ENCODE results near the gene ZNF793. TPM values are rescaled to one million over a fixed set of nuclear protein-coding genes. Genes with fewer than 3 reads are reported as not detected.

Gene ZNF793
- total and polyA plus RNA-seq, 2 of the 8 experiments (the other 6 are each of a cell fraction or from before 2014, with no cell fraction given) = 5.0 to 13.3 TPM

DNA sequence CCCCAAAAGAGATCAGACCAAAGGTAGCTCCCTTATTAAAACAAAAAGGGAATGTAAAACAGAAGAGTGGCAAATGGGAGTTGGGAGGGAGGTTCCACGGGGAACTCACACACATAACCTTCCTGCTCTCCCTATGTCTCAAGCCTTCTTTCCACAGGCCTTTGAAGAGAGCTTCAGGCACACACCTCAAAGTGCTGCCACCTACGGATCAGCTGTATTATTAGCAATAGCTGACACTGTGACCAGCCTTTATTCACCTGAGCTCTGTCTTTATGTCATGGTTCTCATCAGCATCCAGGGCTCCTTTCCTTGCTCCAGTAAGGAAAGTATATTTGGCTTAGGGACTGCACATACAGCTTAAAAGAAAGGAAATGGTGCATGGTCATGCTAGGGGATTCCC lies 76.6 kb downstream of the ZNF793 start:
- no peak overlapping the region for H2BK120ac ChIP-seq (replicated peaks; ENCODE audit: low read depth, low read length)

More for the DNA sequence above, 76.6 kb downstream of the ZNF793 start:
- Histone ChIP-seq H2AFZ (ENCODE audit: low read length) (no peak overlapping the region), H3K79me2 (ENCODE audit: control insufficient read depth in 1 of 2, insufficient read depth in 2 of 2, low read length in 2 of 2) (no peaks in the 10 kb centered on the region), H4K91ac (replicated peaks; ENCODE audit: insufficient read length, low read length) (no peak overlapping the region), H3K18ac (ENCODE audit: extremely low read depth, low read length) (no peak overlapping the region), H3K23me2 (ENCODE audit: low read depth, low read length) (no peaks in the 10 kb centered on the region), H3K36me3 (ENCODE audit: control insufficient read depth in 2 of 4, insufficient read depth in 4 of 4, low read length in 3 of 4) (peaks cover 0 to 40% (median 4%) of the 10 kb centered on the region in 4 experiments; a peak in 5 of 8 replicates), H3K4me1 (replicated peaks in 1 of 4; ENCODE audit: control insufficient read depth in 3 of 4, insufficient read depth in 4 of 4, low read length in 3 of 4) (no peaks in the 10 kb centered on the region; a peak in 1 of 7 replicates), H2AK5ac (ENCODE audit: low read depth, low read length) (no peak overlapping the region), H3K14ac (ENCODE audit: insufficient read length) (no peak overlapping the region), H3K4me3 (ENCODE audit: extremely low read depth in 1 of 4, insufficient read depth in 2 of 4, low read depth in 3 of 4, low read length in 4 of 4) (no peak overlapping the region), H4K8ac (ENCODE audit: extremely low read depth, insufficient read depth, low read length) (no peak overlapping the region), H2BK20ac (ENCODE audit: low read length) (no peak overlapping the region), H3K56ac (replicated peaks; ENCODE audit: insufficient read length, low read depth, low read length) (no peak overlapping the region), H2BK15ac (ENCODE audit: low read length) (no peak overlapping the region), H2BK12ac (ENCODE audit: low read depth, low read length) (no peak overlapping the region), H2BK5ac (ENCODE audit: low read depth, low read length) (no peak overlapping the region), H3K79me1 (ENCODE audit: low read depth, low read length) (no peaks in the 10 kb centered on the region; the same call in 1 of the 2 replicates), H4K5ac (ENCODE audit: insufficient read length, low read depth, low read length) (no peak overlapping the region), H3K4me2 (ENCODE audit: insufficient read depth in 1 of 2, low read depth in 2 of 2, low read length in 2 of 2) (no peak overlapping the region), H3K27ac (ENCODE audit: low read depth, low read length) (no peak overlapping the region), H3K23ac (ENCODE audit: insufficient read length) (no peak overlapping the region), H3K9me3 (ENCODE audit: insufficient read depth in 2 of 2, low read depth in 1 of 2, low read length in 1 of 2) (peaks cover 14 to 39% of the 10 kb centered on the region in 2 experiments), H3K27me3 (replicated peaks in 1 of 4; ENCODE audit: control insufficient read depth in 3 of 4, extremely low read depth in 1 of 4, insufficient read depth in 3 of 4, low read length in 3 of 4) (no peaks in the 10 kb centered on the region), H4K20me1 (replicated peaks in 1 of 2; ENCODE audit: control insufficient read depth in 1 of 2, insufficient read depth in 2 of 2, low read length in 2 of 2) (no peaks in the 10 kb centered on the region), H3K4ac (replicated peaks; ENCODE audit: insufficient read length, low read depth, low read length) (no peak overlapping the region), H3K9ac (replicated peaks in 1 of 4; ENCODE audit: extremely low read depth in 1 of 4, low read depth in 3 of 4, low read length in 3 of 4) (no peak overlapping the region)
- WGBS, 2 experiments (ENCODE audit: extremely low coverage in 1 of 2, insufficient coverage in 1 of 2, insufficient read length in 1 of 2, insufficient replicate concordance in 2 of 2, low coverage in 1 of 2, low lambda C conversion rate in 2 of 2, missing lambda C conversion rate in 1 of 2) = 77% methylated on average over 2 of the region's 2 CpGs; no CpG with 5 or more reads in 1 of the 2 experiments
- FAIRE-seq (peak; percentile 88), DNase-seq (ENCODE audit: low read depth in 1 of 2, low spot score in 2 of 2) (no peak)
- TF ChIP-seq, protein P1, sequence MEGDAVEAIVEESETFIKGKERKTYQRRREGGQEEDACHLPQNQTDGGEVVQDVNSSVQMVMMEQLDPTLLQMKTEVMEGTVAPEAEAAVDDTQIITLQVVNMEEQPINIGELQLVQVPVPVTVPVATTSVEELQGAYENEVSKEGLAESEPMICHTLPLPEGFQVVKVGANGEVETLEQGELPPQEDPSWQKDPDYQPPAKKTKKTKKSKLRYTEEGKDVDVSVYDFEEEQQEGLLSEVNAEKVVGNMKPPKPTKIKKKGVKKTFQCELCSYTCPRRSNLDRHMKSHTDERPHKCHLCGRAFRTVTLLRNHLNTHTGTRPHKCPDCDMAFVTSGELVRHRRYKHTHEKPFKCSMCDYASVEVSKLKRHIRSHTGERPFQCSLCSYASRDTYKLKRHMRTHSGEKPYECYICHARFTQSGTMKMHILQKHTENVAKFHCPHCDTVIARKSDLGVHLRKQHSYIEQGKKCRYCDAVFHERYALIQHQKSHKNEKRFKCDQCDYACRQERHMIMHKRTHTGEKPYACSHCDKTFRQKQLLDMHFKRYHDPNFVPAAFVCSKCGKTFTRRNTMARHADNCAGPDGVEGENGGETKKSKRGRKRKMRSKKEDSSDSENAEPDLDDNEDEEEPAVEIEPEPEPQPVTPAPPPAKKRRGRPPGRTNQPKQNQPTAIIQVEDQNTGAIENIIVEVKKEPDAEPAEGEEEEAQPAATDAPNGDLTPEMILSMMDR (IDR thresholded peaks at IDR 0.05; ENCODE audit: control extremely low read depth in 1 of 3, insufficient read depth in 1 of 3, low read depth in 1 of 3, low read length in 3 of 3) = peak in 2 of 3 experiments; percentile 34 to 59; a peak in 2 of 4 replicates
- TF ChIP-seq POLR2A (IDR thresholded peaks at IDR 0.05; ENCODE audit: control extremely low read depth in 1 of 2, low read depth in 2 of 2, low read length in 2 of 2) (no peak), RAD21 (IDR thresholded peaks at IDR 0.05 in 1 of 2, conservative IDR thresholded peaks at IDR 0.05 in 1 of 2; ENCODE audit: low read depth in 2 of 2, low read length in 2 of 2) (peak; percentile 22 to 43; a peak in 3 of 4 replicates)
- ChIA-PET CTCF (ENCODE audit: partially characterized antibody) (interaction anchor here (0.6 to 2.2 kb wide), 11 partner anchors 11 to 2000 kb away, joined by 3 to 14 read pairs (median 4); partner anchors contain the start of genes ZNF540 and ZNF571), POLR2A (ENCODE audit: partially characterized antibody) (interaction anchor here (0.8 to 1.6 kb wide), 3 partner anchors 11 to 249 kb away, joined by 3 to 9 read pairs (median 4); partner anchors contain the start of genes ZNF540, ZNF571 and ZNF793)
